Thyroid gland (tissue), 4 donors: ENCODE results near the gene ARMC7.
A peak's percentile ranks its signal among the peaks of the same experiment; 100 is the strongest.

ENCODE experiments used
- CTCF ChIP-seq, 6 experiments: fragments of 200-600 bp in 3 of 6; fragments of 450-650 bp in 3 of 6; sonication (generic) in 3 of 6; IDR thresholded peaks; one replicate each; pipeline ENCODE4 v1.5.1; 2016 to 2019; ENCODE audit warnings: antibody characterized with exemption in 6 of 6, mild to moderate bottlenecking in 2 of 6, inconsistent platforms in 1 of 6, moderate library complexity in 1 of 6
- POLR2A ChIP-seq, 2 donors: fragments of 450-650 bp; IDR thresholded peaks; one replicate each; pipeline ENCODE4 v1.6.1; 2017; ENCODE audit warnings: antibody characterized with exemption in 2 of 2, mild to moderate bottlenecking in 2 of 2, moderate library complexity in 1 of 2

DNA sequence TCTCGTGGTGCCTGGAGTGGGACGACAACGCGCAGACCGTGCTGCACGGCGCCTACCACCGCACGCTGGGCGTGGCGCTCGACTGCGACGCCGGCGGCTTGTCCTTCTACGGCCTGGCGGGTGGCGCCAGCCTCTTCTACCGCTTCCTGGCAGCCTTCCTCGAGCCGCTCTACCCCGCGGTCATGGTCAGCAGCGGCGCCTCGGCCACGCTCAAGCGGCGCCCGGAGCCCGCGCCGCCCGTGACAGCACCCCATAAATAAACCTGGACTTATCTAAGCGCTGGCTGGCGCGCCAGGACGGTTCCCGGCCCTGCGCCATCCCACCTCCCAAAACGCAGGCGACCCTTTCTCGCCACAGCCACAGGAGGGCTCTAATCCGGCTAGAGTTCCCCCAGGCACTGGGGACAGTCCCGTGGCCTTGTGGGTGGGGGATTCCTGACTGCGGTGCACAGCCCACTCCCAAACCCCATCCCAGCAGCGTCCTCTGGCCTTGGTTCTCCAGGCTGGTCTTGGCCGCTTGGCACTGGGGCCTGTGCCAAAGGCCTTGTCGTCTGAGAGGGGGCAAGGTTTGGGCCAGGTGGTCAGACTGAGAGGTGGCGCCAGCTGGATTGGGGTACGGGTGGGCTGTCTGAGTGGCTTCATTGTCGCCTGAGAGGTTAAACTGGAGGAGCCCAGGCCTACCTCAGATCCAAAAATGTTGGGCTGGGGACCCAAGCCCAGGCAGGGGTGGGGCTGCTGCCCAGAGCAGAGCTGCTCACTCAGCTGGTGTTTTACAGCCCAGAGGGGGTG is 32.1 kb upstream of the ARMC7 start:
- TF ChIP-seq CTCF (IDR thresholded peaks at IDR 0.05), result peak in 4 of 6 experiments; percentile 7 to 12 (median 12)
- TF ChIP-seq POLR2A (IDR thresholded peaks at IDR 0.05), result peak in 1 of 2 donors; percentile 38
